HepG2 (cell line): Measurements from ENCODE around the gene SDC1. TPM values are rescaled to one million over a fixed set of nuclear protein-coding genes. Genes with fewer than 3 reads are reported as not detected.

ENCODE experiments used
- CAMTA2 ChIP-seq: sonication (generic); formaldehyde crosslinking; IDR thresholded peaks from 2 replicates; pipeline ENCODE4 v1.4.0; 2020; ENCODE audit warnings: mild to moderate bottlenecking, missing genetic modification reagents, borderline replicate concordance
- FOXK1 ChIP-seq: sonication (generic); formaldehyde crosslinking; IDR thresholded peaks from 2 replicates; pipeline ENCODE4 v1.4.0; 2020; ENCODE audit warnings: low read depth, missing genetic modification reagents, borderline replicate concordance
- HCFC1 ChIP-seq: fragments of 150-350 bp; IDR thresholded peaks from 2 replicates; pipeline ENCODE4 v1.6.1; 2014; ENCODE audit warnings: low read depth, low read length
- MAF1 ChIP-seq: sonication (generic); formaldehyde crosslinking; IDR thresholded peaks from 2 replicates; pipeline ENCODE4 v1.5.0; 2020; ENCODE audit warnings: missing genetic modification reagents, borderline replicate concordance
- MBD4 ChIP-seq: IDR thresholded peaks from 2 replicates; pipeline ENCODE4 v1.6.1; 2012; ENCODE audit warnings: low read length, inconsistent platforms, borderline replicate concordance
- NR2C2 ChIP-seq: sonication (generic); formaldehyde crosslinking; IDR thresholded peaks from 2 replicates; pipeline ENCODE4 v1.4.0; 2020; ENCODE audit warnings: missing genetic modification reagents, mild to moderate bottlenecking, moderate library complexity, borderline replicate concordance
- RFXAP ChIP-seq: sonication (generic); formaldehyde crosslinking; IDR thresholded peaks from 2 replicates; pipeline ENCODE4 v1.4.0; 2020; ENCODE audit warnings: missing genetic modification reagents, borderline replicate concordance
- RXRA ChIP-seq: sonication (generic); formaldehyde crosslinking; IDR thresholded peaks from 2 replicates; pipeline ENCODE4 v1.5.1; 2020; ENCODE audit warnings: missing genetic modification reagents
- SKI ChIP-seq: fragments of 450-650 bp; IDR thresholded peaks from one replicate; pipeline ENCODE4 v1.6.1; 2018; ENCODE audit warnings: mild to moderate bottlenecking; ENCODE audit not compliant: partially characterized antibody
- SMYD3 ChIP-seq: sonication (generic); formaldehyde crosslinking; IDR thresholded peaks from 2 replicates; pipeline ENCODE4 v1.8.1; 2023; ENCODE audit warnings: mild to moderate bottlenecking, missing genetic modification reagents
- STAG1 ChIP-seq: sonication (generic); formaldehyde crosslinking; IDR thresholded peaks from 2 replicates; pipeline ENCODE4 v1.4.0; 2020; ENCODE audit warnings: missing genetic modification reagents
- SUZ12 ChIP-seq: fragments of 150-350 bp; IDR thresholded peaks from 2 replicates; pipeline ENCODE4 v1.6.1; 2014; ENCODE audit warnings: low read depth, low read length
- ZFY ChIP-seq: sonication (generic); formaldehyde crosslinking; IDR thresholded peaks from 2 replicates; pipeline ENCODE4 v1.4.0; 2020; ENCODE audit warnings: missing genetic modification reagents
- ZNF205 ChIP-seq: IDR thresholded peaks from 2 replicates; pipeline ENCODE4 v1.6.1; 2018; ENCODE audit warnings: missing biosample characterization, missing genetic modification reagents
- ZNF543 ChIP-seq: sonication (generic); formaldehyde crosslinking; IDR thresholded peaks from 2 replicates; pipeline ENCODE4 v1.4.0; 2020; ENCODE audit warnings: mild to moderate bottlenecking, missing genetic modification reagents
- ZNF557 ChIP-seq: sonication (generic); formaldehyde crosslinking; IDR thresholded peaks from 2 replicates; pipeline ENCODE4 v1.4.0; 2020; ENCODE audit warnings: missing genetic modification reagents
- ZNF570 ChIP-seq: sonication (generic); formaldehyde crosslinking; IDR thresholded peaks from 2 replicates; pipeline ENCODE4 v1.4.0; 2020; ENCODE audit warnings: mild to moderate bottlenecking, missing genetic modification reagents, borderline replicate concordance
- ZNF761 ChIP-seq: sonication (generic); formaldehyde crosslinking; conservative IDR thresholded peaks from 2 replicates; pipeline ENCODE4 v1.4.0; 2020; ENCODE audit warnings: mild to moderate bottlenecking, missing genetic modification reagents
- polyA plus RNA-seq, 8 experiments: library from polyadenylated mRNA; depleted of rRNA in 3 of 8; stranded (reverse) in 7 of 8; unstranded in 1 of 8; fragments of >200 nt; fragmentation: Illumina TruSeq in 4 of 8; extraction: Trizol in 4 of 8; gene quantifications; 2 replicates each; pipeline versions ENCODE4 v1.2.1 to v1.2.3, GENCODE V29; 2011 to 2016; ENCODE audit warnings: low read depth in 4 of 8, missing spikeins in 1 of 8, mixed read lengths in 1 of 8; ENCODE audit not compliant: insufficient read depth in 1 of 8
- total RNA-seq, 5 experiments: library from RNA; depleted of rRNA; stranded (reverse); fragments of >200 nt; fragmentation: Illumina TruSeq; extraction: Trizol; gene quantifications; 2 replicates each; pipeline ENCODE4 v1.2.3, GENCODE V29; 2016; ENCODE audit warnings: low read depth in 1 of 5
- TF ChIP-seq, protein P1 (sequence below): fragments of 450-650 bp; IDR thresholded peaks from 2 replicates; pipeline ENCODE4 v1.6.1; 2017; ENCODE audit warnings: mild to moderate bottlenecking
- TF ChIP-seq, protein P2 (sequence below): sonication (generic); formaldehyde crosslinking; IDR thresholded peaks from 2 replicates; pipeline ENCODE4 v1.5.0; 2020; ENCODE audit warnings: missing genetic modification reagents, mild to moderate bottlenecking, borderline replicate concordance
- TF ChIP-seq, protein P3 (sequence below): sonication (generic); formaldehyde crosslinking; IDR thresholded peaks from 2 replicates; pipeline ENCODE4 v1.4.0; 2020; ENCODE audit warnings: missing genetic modification reagents, low read depth, mild to moderate bottlenecking, borderline replicate concordance
- TF ChIP-seq, protein P4 (sequence below): sonication (generic); formaldehyde crosslinking; IDR thresholded peaks from 2 replicates; pipeline ENCODE4 v1.9.0; 2021; ENCODE audit warnings: missing genetic modification reagents, borderline replicate concordance

Gene SDC1
- total and polyA plus RNA-seq, 2 of the 13 experiments (the other 11 are each of a cell fraction or from before 2014, with no cell fraction given), result 108 to 119 TPM

DNA sequence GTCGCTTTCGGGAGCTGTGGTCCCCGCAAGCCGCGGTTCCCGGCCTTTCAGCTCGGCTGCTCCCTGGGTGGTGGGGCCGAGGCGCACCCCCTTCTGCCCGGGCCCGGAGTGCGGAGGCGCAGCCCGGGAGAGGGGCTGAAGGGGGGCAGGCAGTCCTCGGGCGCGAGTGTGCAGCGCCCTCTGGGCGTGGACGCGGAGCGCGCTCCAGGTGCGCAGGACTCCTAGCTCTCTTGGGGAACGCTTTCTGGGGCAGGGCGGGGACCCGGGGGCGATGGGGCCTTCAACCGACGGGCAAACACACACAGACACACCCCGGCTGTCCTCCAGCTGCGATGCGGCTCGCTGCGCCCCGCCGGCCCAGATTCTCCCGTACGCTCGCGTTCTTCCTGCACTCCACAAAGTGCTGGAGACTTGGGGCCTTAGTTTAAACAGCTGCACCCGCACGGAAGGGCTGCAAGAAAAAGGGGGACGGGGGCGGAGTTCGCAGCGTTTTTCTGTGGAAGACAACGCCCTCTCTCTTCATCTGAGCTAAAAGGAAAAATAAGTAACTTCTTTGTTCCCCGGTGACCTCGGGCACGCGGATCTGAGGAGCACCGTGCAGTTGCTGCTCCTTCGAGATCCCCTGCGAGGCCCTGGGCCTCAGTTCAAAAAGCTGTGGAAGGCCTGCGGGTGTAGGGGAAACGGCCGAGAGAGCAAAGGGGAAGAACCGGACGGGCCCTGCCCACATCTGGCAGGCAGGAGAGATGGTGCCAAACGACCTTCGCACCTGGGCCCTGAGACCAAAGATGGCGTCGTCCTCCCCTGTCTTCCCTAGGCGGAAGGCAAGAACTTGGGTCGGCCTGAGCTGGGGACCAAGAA, 593 bp upstream of the SDC1 start (continued):
- TF ChIP-seq ZNF761 (CRISPR knock-in tag) (no peak), STAG1 (CRISPR knock-in tag) (peak; percentile 91), NR2C2 (CRISPR knock-in tag) (0 out of 2 replicates have a peak, but pooled peaks have one; percentile 31), SUZ12 (no peak), RFXAP (no peak; the same call in 1 of the 2 replicates), RXRA (CRISPR knock-in tag) (peak; percentile 44), ZNF557 (CRISPR knock-in tag) (no peak), FOXK1 (CRISPR knock-in tag) (no peak), SKI (no peak), ZNF205 (peak; percentile 67), ZNF543 (peak; percentile 46; the same call in 1 of the 2 replicates), CAMTA2 (CRISPR knock-in tag) (peak; percentile 43; the same call in 1 of the 2 replicates), ZFY (CRISPR knock-in tag) (peak; percentile 81; the same call in 1 of the 2 replicates), MAF1 (CRISPR knock-in tag) (no peak), ZNF570 (CRISPR knock-in tag) (no peak), SMYD3 (CRISPR knock-in tag) (0 out of 2 replicates have a peak, but pooled peaks have one; percentile 41), HCFC1 (no peak), MBD4 (no peak)
- TF ChIP-seq, protein P1, sequence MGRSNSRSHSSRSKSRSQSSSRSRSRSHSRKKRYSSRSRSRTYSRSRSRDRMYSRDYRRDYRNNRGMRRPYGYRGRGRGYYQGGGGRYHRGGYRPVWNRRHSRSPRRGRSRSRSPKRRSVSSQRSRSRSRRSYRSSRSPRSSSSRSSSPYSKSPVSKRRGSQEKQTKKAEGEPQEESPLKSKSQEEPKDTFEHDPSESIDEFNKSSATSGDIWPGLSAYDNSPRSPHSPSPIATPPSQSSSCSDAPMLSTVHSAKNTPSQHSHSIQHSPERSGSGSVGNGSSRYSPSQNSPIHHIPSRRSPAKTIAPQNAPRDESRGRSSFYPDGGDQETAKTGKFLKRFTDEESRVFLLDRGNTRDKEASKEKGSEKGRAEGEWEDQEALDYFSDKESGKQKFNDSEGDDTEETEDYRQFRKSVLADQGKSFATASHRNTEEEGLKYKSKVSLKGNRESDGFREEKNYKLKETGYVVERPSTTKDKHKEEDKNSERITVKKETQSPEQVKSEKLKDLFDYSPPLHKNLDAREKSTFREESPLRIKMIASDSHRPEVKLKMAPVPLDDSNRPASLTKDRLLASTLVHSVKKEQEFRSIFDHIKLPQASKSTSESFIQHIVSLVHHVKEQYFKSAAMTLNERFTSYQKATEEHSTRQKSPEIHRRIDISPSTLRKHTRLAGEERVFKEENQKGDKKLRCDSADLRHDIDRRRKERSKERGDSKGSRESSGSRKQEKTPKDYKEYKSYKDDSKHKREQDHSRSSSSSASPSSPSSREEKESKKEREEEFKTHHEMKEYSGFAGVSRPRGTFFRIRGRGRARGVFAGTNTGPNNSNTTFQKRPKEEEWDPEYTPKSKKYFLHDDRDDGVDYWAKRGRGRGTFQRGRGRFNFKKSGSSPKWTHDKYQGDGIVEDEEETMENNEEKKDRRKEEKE, result no peak
- TF ChIP-seq, protein P2, sequence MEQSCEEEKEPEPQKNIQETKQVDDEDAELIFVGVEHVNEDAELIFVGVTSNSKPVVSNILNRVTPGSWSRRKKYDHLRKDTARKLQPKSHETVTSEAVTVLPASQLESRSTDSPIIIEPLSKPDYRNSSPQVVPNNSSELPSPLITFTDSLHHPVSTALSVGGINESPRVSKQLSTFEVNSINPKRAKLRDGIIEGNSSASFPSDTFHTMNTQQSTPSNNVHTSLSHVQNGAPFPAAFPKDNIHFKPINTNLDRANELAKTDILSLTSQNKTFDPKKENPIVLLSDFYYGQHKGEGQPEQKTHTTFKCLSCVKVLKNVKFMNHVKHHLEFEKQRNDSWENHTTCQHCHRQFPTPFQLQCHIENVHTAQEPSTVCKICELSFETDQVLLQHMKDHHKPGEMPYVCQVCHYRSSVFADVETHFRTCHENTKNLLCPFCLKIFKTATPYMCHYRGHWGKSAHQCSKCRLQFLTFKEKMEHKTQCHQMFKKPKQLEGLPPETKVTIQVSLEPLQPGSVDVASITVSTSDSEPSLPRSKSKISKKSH (CRISPR knock-in tag), result peak; percentile 47; the same call in 1 of the 2 replicates
- TF ChIP-seq, protein P3, sequence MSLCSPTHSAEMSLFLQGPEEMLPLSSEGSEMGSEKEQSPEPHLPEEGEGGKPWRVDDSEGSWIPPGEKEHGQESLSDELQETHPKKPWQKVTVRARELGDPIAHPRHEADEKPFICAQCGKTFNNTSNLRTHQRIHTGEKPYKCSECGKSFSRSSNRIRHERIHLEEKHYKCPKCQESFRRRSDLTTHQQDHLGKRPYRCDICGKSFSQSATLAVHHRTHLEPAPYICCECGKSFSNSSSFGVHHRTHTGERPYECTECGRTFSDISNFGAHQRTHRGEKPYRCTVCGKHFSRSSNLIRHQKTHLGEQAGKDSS (CRISPR knock-in tag), result peak; percentile 89; the same call in 1 of the 2 replicates
- TF ChIP-seq, protein P4, sequence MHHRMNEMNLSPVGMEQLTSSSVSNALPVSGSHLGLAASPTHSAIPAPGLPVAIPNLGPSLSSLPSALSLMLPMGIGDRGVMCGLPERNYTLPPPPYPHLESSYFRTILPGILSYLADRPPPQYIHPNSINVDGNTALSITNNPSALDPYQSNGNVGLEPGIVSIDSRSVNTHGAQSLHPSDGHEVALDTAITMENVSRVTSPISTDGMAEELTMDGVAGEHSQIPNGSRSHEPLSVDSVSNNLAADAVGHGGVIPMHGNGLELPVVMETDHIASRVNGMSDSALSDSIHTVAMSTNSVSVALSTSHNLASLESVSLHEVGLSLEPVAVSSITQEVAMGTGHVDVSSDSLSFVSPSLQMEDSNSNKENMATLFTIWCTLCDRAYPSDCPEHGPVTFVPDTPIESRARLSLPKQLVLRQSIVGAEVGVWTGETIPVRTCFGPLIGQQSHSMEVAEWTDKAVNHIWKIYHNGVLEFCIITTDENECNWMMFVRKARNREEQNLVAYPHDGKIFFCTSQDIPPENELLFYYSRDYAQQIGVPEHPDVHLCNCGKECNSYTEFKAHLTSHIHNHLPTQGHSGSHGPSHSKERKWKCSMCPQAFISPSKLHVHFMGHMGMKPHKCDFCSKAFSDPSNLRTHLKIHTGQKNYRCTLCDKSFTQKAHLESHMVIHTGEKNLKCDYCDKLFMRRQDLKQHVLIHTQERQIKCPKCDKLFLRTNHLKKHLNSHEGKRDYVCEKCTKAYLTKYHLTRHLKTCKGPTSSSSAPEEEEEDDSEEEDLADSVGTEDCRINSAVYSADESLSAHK (CRISPR knock-in tag), result no peak
